Dendritic cell treated with granulocyte-macrophage colony-stimulating factor and Interleukin-4, amounts not matched to agents 40 ng/mL and 50 ng/mL, for 4 days (primary cell): Measurements from ENCODE around the gene RNF150.

Experiments used
- H3K27ac Mint-ChIP-seq: one replicate; pipeline ENCODE4 v1.8.0; 2022; ENCODE audit warnings: mild to moderate bottlenecking, mixed read lengths
- H3K27me3 Mint-ChIP-seq: one replicate; pipeline ENCODE4 v1.8.0; 2022; ENCODE audit warnings: mild to moderate bottlenecking, mixed read lengths
- H3K36me3 Mint-ChIP-seq: one replicate; pipeline ENCODE4 v1.8.0; 2022; ENCODE audit warnings: low read depth, mixed read lengths
- H3K4me1 Mint-ChIP-seq: one replicate; pipeline ENCODE4 v1.8.0; 2022; ENCODE audit warnings: low read depth, mixed read lengths
- H3K4me3 Mint-ChIP-seq: one replicate; pipeline ENCODE4 v1.8.0; 2022; ENCODE audit warnings: mild to moderate bottlenecking, moderate library complexity, mixed read lengths
- H3K9me3 Mint-ChIP-seq: one replicate; pipeline ENCODE4 v1.8.0; 2022; ENCODE audit warnings: mixed read lengths
- intact Hi-C: fragments of 100-400 bp; cut with micrococcal nuclease; formaldehyde crosslinking; loops from one replicate; pipeline ENCODE4 v1.15.0; 2022

Gene RNF150

GRCh38 chr4:140867356-140867755 is 265.9 kb downstream of the RNF150 start:
- peaks cover under 1% of the 10 kb centered on the region for H3K27me3 Mint-ChIP-seq
- intact Hi-C loops: no loop called here
- H3K27ac Mint-ChIP-seq: no peak overlapping the region
- no peaks in the 10 kb centered on the region for H3K36me3 Mint-ChIP-seq
- no peak overlapping the region for H3K4me3 Mint-ChIP-seq
- peaks cover 12% of the 10 kb centered on the region for H3K4me1 Mint-ChIP-seq
- no peaks in the 10 kb centered on the region for H3K9me3 Mint-ChIP-seq

- H3K9me3 Mint-ChIP-seq: no peaks in the 10 kb centered on the region
- intact Hi-C loops: no loop called here
- peaks cover 12% of the 10 kb centered on the region for H3K4me1 Mint-ChIP-seq
- no peaks in the 10 kb centered on the region for H3K36me3 Mint-ChIP-seq
- no peak overlapping the region for H3K27ac Mint-ChIP-seq
- H3K27me3 Mint-ChIP-seq: peaks cover 1% of the 10 kb centered on the region
- no peak overlapping the region for H3K4me3 Mint-ChIP-seq
Measured at GRCh38 chr4:140866492-140867005, 266.7 kb downstream of the RNF150 start.

DNA sequence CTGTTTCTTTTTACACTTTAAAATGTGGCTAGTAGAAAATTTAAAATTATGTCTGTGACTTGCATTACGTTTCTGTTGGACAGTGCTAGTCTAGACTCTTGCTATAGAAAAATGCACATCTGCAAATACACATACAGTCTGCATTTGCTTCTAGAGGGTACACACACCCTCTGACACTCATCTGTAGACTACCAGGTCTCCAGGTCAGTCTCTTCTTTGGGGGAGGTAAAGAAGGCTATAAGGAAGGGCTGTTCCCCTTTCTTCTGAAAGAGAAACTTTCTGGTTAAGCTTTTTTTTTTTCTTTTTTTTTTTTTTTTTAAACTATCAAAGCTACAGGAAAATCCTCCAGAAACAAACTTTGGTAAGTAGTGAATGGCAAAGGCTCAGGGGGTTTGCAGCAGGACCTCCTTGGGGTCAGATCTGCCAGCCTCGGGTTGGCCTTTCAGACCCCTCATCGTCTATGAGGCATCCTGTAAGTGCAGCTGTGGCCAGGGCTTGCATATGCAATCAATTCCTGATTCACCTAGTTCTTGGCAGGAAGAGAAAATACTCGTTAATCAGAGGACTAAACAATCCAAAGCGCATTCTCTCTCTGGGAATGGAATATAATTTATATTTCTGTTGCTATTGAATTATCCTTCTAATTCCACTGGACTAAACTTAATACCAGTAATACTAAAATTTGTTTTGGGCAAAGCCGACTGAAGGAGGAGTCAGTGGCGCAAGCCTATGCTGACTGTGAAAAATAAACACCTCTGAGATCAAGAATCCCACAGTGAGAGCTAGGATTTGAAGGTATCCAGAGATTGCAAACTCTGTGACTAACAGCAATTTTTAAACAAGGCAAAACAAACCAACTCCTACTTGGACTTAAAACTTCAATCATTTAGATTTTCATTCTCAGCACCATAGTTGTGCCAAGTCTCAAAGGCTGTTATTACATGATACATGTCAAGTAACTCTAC is 267.7 kb downstream of the RNF150 start:
- H3K4me3 Mint-ChIP-seq: no peak overlapping the region
- no peak overlapping the region for H3K27ac Mint-ChIP-seq
- intact Hi-C loops: no loop called here
- no peaks in the 10 kb centered on the region for H3K9me3 Mint-ChIP-seq
- H3K4me1 Mint-ChIP-seq: peaks cover 17% of the 10 kb centered on the region
- H3K36me3 Mint-ChIP-seq: no peaks in the 10 kb centered on the region
- peaks cover 1% of the 10 kb centered on the region for H3K27me3 Mint-ChIP-seq

DNA sequence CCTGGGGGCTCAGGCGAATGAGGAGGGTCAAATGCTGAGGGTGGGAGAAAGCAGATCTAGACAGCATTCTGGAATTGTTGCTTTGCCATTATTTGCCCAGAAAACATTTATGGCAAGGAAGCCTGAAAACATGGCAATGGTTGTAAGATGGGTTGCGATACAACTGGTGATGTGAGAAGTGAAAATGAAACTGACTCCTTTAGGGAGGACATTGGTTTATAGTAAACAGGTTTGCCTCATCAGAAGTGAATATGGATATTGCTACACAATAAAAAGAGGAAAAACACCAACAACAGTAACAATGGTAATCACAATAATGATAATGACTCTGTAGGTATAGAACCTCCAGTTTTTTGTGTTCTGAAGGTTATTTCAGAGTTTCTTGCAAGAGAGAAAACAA is 270.1 kb downstream of the RNF150 start:
- intact Hi-C loops: no loop called here
- Mint-ChIP-seq H3K4me1 (peaks cover 17% of the 10 kb centered on the region), H3K36me3 (no peaks in the 10 kb centered on the region), H3K27me3 (peaks cover 1% of the 10 kb centered on the region), H3K27ac (no peak overlapping the region), H3K9me3 (no peaks in the 10 kb centered on the region), H3K4me3 (peak overlapping the region; percentile 27)

GRCh38 chr4:140862177-140862442 is 271.2 kb downstream of the RNF150 start:
- no peak overlapping the region for H3K4me3 Mint-ChIP-seq
- H3K36me3 Mint-ChIP-seq: no peaks in the 10 kb centered on the region
- peaks cover 17% of the 10 kb centered on the region for H3K4me1 Mint-ChIP-seq
- peaks cover 1% of the 10 kb centered on the region for H3K27me3 Mint-ChIP-seq
- no peaks in the 10 kb centered on the region for H3K9me3 Mint-ChIP-seq
- intact Hi-C loops: no loop called here
- no peak overlapping the region for H3K27ac Mint-ChIP-seq

- intact Hi-C loops: loop anchor here (1.0 to 2.0 kb wide), 2 partner anchors 23 to 271 kb away; partner anchors contain the start of gene RNF150
- Mint-ChIP-seq H3K27ac (no peak overlapping the region), H3K36me3 (no peaks in the 10 kb centered on the region), H3K27me3 (peaks cover 1% of the 10 kb centered on the region), H3K4me1 (peaks cover 17% of the 10 kb centered on the region), H3K9me3 (no peaks in the 10 kb centered on the region), H3K4me3 (no peak overlapping the region)
Measured at GRCh38 chr4:140861359-140862176, 271.7 kb downstream of the RNF150 start.

GRCh38 chr4:140858897-140859296 is 274.4 kb downstream of the RNF150 start:
- H3K27me3 Mint-ChIP-seq: peaks cover 1% of the 10 kb centered on the region

GRCh38 chr4:140857111-140857510 is 276.2 kb downstream of the RNF150 start:
- Mint-ChIP-seq H3K36me3 (no peaks in the 10 kb centered on the region), H3K4me1 (peaks cover 5% of the 10 kb centered on the region), H3K4me3 (no peak overlapping the region), H3K9me3 (no peaks in the 10 kb centered on the region), H3K27me3 (peaks cover 2% of the 10 kb centered on the region), H3K27ac (no peak overlapping the region)
- intact Hi-C loops: no loop called here

More at GRCh38 chr4:140858897-140859296, 274.4 kb downstream of the RNF150 start:
- intact Hi-C loops: no loop called here
- H3K36me3 Mint-ChIP-seq: no peaks in the 10 kb centered on the region
- no peak overlapping the region for H3K27ac Mint-ChIP-seq
- no peaks in the 10 kb centered on the region for H3K9me3 Mint-ChIP-seq
- no peak overlapping the region for H3K4me3 Mint-ChIP-seq
- peaks cover 17% of the 10 kb centered on the region for H3K4me1 Mint-ChIP-seq

DNA sequence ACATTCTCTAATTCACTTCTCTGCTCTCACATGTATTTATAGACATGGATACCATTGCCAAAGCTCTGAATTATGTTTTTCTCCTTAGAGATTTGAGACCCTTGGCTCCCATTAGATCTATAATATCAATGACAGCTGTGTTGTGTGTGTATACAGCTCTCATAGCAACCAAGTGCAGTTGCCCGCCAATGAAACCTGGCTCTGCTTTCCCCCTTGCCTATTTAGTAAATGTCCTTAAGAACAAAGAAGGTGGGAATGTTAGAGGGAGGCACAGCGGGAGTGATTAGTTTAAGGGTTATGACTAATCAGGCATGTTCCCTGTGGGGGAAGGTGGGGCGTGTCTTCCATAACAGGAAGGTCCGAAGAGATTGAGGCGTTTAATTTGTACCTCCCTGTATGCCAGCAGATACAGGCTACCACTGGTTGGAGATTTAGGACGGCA is 276.6 kb downstream of the RNF150 start:
- H3K27me3 Mint-ChIP-seq: peaks cover 2% of the 10 kb centered on the region
- no peak overlapping the region for H3K4me3 Mint-ChIP-seq
- H3K27ac Mint-ChIP-seq: no peak overlapping the region
- no peaks in the 10 kb centered on the region for H3K36me3 Mint-ChIP-seq
- no peaks in the 10 kb centered on the region for H3K9me3 Mint-ChIP-seq
- intact Hi-C loops: no loop called here
- H3K4me1 Mint-ChIP-seq: peaks cover 5% of the 10 kb centered on the region

GRCh38 chr4:140854168-140854567 is 279.1 kb downstream of the RNF150 start:
- intact Hi-C loops: loop anchor here (5.0 kb wide), 3 partner anchors 112 to 242 kb away; no protein-coding TSS in a partner anchor
- Mint-ChIP-seq H3K27ac (no peak overlapping the region), H3K9me3 (no peaks in the 10 kb centered on the region), H3K36me3 (no peaks in the 10 kb centered on the region), H3K4me3 (no peak overlapping the region), H3K27me3 (peaks cover 2% of the 10 kb centered on the region), H3K4me1 (peaks cover 5% of the 10 kb centered on the region)

GRCh38 chr4:140851804-140852203 is 281.5 kb downstream of the RNF150 start:
- H3K4me3 Mint-ChIP-seq: no peak overlapping the region
- intact Hi-C loops: loop anchor here (2.0 to 5.0 kb wide), 5 partner anchors 110 to 491 kb away; no protein-coding TSS in a partner anchor
- no peaks in the 10 kb centered on the region for H3K36me3 Mint-ChIP-seq
- H3K27ac Mint-ChIP-seq: no peak overlapping the region
- peaks cover 5% of the 10 kb centered on the region for H3K4me1 Mint-ChIP-seq
- H3K27me3 Mint-ChIP-seq: peaks cover 6% of the 10 kb centered on the region
- no peaks in the 10 kb centered on the region for H3K9me3 Mint-ChIP-seq

GRCh38 chr4:140851032-140851636 is 282.1 kb downstream of the RNF150 start:
- Mint-ChIP-seq H3K27me3 (peaks cover 6% of the 10 kb centered on the region), H3K9me3 (no peaks in the 10 kb centered on the region), H3K4me3 (no peak overlapping the region), H3K4me1 (peaks cover 5% of the 10 kb centered on the region), H3K36me3 (no peaks in the 10 kb centered on the region), H3K27ac (no peak overlapping the region)
- intact Hi-C loops: loop anchor here (2.0 to 5.0 kb wide), 5 partner anchors 109 to 490 kb away; no protein-coding TSS in a partner anchor

GRCh38 chr4:140849526-140849925 is 283.7 kb downstream of the RNF150 start:
- no peak overlapping the region for H3K4me3 Mint-ChIP-seq
- H3K9me3 Mint-ChIP-seq: no peaks in the 10 kb centered on the region
- peaks cover 5% of the 10 kb centered on the region for H3K4me1 Mint-ChIP-seq
- peaks cover 6% of the 10 kb centered on the region for H3K27me3 Mint-ChIP-seq
- H3K36me3 Mint-ChIP-seq: no peaks in the 10 kb centered on the region
- intact Hi-C loops: loop anchor here (5.0 kb wide), 1 partner anchor 47 kb away; no protein-coding TSS in a partner anchor
- no peak overlapping the region for H3K27ac Mint-ChIP-seq
